ENCODE results near the gene SYT3. TPM values are rescaled to one million over a fixed set of nuclear protein-coding genes. Genes with fewer than 3 reads are reported as not detected.
"Not testable (repeated sequence)": the region's sequence is repeated elsewhere in the genome, so short reads cannot be mapped to it uniquely, and the experiment has no call there.

SYT3 gene
- polyA plus RNA-seq, 1 donor (not counting 4 experiments of a cell fraction or from before 2014, with no cell fraction given): not detected

DNA sequence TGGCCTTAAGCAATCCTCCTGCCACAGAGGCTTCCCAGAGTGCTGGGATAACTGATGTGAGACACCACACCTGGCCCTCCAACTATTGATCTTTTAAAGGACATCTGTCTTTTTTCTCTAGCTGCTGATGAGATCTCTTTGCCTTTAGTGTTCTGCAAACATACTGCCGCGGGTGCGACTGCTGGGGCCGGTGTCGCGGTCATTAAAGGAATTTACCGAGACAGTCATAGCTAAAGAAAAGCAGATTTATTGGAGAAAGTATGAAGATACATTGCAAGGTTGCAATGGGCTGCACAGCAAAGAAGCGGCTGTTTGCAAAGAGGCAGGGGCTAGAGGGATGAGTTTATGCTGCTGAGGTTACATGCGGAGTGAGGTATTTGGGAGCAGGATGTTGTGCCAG, 40.3 kb downstream of the SYT3 start:
- Histone ChIP-seq H3K4me3 (ENCODE audit: control insufficient read depth in 2 of 3, extremely low read depth in 1 of 3, insufficient read depth in 2 of 3, low read depth in 1 of 3, low read length in 3 of 3) (no peak overlapping the region), H4K20me1 (ENCODE audit: control insufficient read depth, extremely low read depth, insufficient read depth, low read length) (no peaks in the 10 kb centered on the region), H3K27me3 (ENCODE audit: control insufficient read depth, extremely low read depth, insufficient read depth, low read length) (no peaks in the 10 kb centered on the region), H3K4me2 (ENCODE audit: control insufficient read depth, extremely low read depth, insufficient read depth, low read depth, low read length) (no peak overlapping the region), H3K4me1 (ENCODE audit: control insufficient read depth, extremely low read depth, insufficient read depth, low read length) (no peaks in the 10 kb centered on the region), H2AFZ (ENCODE audit: control insufficient read depth, low read length) (no peak overlapping the region), H3K36me3 (ENCODE audit: control insufficient read depth in 2 of 2, extremely low read depth in 1 of 2, insufficient read depth in 2 of 2, low read length in 2 of 2) (no peaks in the 10 kb centered on the region), H3K79me2 (ENCODE audit: control insufficient read depth, insufficient read depth, low read length) (no peaks in the 10 kb centered on the region), H3K9me3 (ENCODE audit: control insufficient read depth, low read depth, low read length) (no peaks in the 10 kb centered on the region), H3K27ac (ENCODE audit: control insufficient read depth, insufficient read depth, low read length) (no peak overlapping the region), H3K9me1 (ENCODE audit: control insufficient read depth, extremely low read depth, insufficient read depth, low read length) (no peaks in the 10 kb centered on the region), H3K9ac (ENCODE audit: control insufficient read depth, extremely low read depth, insufficient read depth, low read length) (no peak overlapping the region)
- no peak for DNase-seq (ENCODE audit: low read depth, low spot score)
- TF ChIP-seq EZH2 (IDR thresholded peaks at IDR 0.05; ENCODE audit: low read length): no peak
- TF ChIP-seq, protein P1, sequence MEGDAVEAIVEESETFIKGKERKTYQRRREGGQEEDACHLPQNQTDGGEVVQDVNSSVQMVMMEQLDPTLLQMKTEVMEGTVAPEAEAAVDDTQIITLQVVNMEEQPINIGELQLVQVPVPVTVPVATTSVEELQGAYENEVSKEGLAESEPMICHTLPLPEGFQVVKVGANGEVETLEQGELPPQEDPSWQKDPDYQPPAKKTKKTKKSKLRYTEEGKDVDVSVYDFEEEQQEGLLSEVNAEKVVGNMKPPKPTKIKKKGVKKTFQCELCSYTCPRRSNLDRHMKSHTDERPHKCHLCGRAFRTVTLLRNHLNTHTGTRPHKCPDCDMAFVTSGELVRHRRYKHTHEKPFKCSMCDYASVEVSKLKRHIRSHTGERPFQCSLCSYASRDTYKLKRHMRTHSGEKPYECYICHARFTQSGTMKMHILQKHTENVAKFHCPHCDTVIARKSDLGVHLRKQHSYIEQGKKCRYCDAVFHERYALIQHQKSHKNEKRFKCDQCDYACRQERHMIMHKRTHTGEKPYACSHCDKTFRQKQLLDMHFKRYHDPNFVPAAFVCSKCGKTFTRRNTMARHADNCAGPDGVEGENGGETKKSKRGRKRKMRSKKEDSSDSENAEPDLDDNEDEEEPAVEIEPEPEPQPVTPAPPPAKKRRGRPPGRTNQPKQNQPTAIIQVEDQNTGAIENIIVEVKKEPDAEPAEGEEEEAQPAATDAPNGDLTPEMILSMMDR (optimal IDR thresholded peaks at IDR 0.05 in 1 of 3, IDR thresholded peaks at IDR 0.05 in 1 of 3, conservative IDR thresholded peaks at IDR 0.05 in 1 of 3; ENCODE audit: extremely low read depth in 1 of 3, insufficient read depth in 2 of 3, low read length in 3 of 3): no peak
- no peak for FAIRE-seq
- dilution Hi-C loops (cut with MboI; ENCODE audit: extremely low pct_ligation_motif_present, low sequenced_read_pairs): no loop called here

DNA sequence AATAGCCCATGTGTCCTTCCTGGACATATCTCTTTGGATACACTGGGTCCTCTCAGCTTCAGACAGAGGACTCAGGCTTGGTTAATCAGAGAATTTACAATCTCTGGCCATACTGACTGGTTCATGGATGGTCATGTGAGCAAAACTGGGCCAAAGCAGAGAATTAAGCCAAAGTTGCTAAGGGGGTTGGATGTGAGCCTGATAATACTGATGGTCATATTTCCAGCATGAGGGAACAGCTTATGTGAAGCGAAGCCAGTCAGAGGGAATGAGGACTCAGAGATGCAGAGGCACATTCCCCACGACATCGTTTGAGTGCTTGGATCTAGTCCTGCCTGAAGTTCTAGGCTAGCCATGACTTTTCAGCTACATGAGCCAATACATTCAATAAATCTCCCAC, 49.5 kb downstream of the SYT3 start:
- Histone ChIP-seq H4K20me1 (ENCODE audit: control insufficient read depth, extremely low read depth, insufficient read depth, low read length) (no peaks in the 10 kb centered on the region), H3K79me2 (ENCODE audit: control insufficient read depth, insufficient read depth, low read length) (no peaks in the 10 kb centered on the region), H3K9me3 (ENCODE audit: control insufficient read depth, low read depth, low read length) (no peaks in the 10 kb centered on the region), H3K9me1 (ENCODE audit: control insufficient read depth, extremely low read depth, insufficient read depth, low read length) (no peaks in the 10 kb centered on the region), H2AFZ (ENCODE audit: control insufficient read depth, low read length) (no peak overlapping the region), H3K27me3 (ENCODE audit: control insufficient read depth, extremely low read depth, insufficient read depth, low read length) (no peaks in the 10 kb centered on the region), H3K4me1 (ENCODE audit: control insufficient read depth, extremely low read depth, insufficient read depth, low read length) (no peaks in the 10 kb centered on the region), H3K4me3 (ENCODE audit: control insufficient read depth in 2 of 3, extremely low read depth in 1 of 3, insufficient read depth in 2 of 3, low read depth in 1 of 3, low read length in 3 of 3) (no peak overlapping the region), H3K36me3 (ENCODE audit: control insufficient read depth in 2 of 2, extremely low read depth in 1 of 2, insufficient read depth in 2 of 2, low read length in 2 of 2) (no peaks in the 10 kb centered on the region), H3K27ac (ENCODE audit: control insufficient read depth, insufficient read depth, low read length) (no peak overlapping the region), H3K9ac (ENCODE audit: control insufficient read depth, extremely low read depth, insufficient read depth, low read length) (no peak overlapping the region), H3K4me2 (ENCODE audit: control insufficient read depth, extremely low read depth, insufficient read depth, low read depth, low read length) (no peak overlapping the region)
- TF ChIP-seq EZH2 (IDR thresholded peaks at IDR 0.05; ENCODE audit: low read length): no peak
- TF ChIP-seq, protein P1 (optimal IDR thresholded peaks at IDR 0.05 in 1 of 3, IDR thresholded peaks at IDR 0.05 in 1 of 3, conservative IDR thresholded peaks at IDR 0.05 in 1 of 3; ENCODE audit: extremely low read depth in 1 of 3, insufficient read depth in 2 of 3, low read length in 3 of 3): no peak
- dilution Hi-C loops (cut with MboI; ENCODE audit: extremely low pct_ligation_motif_present, low sequenced_read_pairs): no loop called here
- no peak for FAIRE-seq
- DNase-seq (ENCODE audit: low read depth, low spot score): no peak

DNA sequence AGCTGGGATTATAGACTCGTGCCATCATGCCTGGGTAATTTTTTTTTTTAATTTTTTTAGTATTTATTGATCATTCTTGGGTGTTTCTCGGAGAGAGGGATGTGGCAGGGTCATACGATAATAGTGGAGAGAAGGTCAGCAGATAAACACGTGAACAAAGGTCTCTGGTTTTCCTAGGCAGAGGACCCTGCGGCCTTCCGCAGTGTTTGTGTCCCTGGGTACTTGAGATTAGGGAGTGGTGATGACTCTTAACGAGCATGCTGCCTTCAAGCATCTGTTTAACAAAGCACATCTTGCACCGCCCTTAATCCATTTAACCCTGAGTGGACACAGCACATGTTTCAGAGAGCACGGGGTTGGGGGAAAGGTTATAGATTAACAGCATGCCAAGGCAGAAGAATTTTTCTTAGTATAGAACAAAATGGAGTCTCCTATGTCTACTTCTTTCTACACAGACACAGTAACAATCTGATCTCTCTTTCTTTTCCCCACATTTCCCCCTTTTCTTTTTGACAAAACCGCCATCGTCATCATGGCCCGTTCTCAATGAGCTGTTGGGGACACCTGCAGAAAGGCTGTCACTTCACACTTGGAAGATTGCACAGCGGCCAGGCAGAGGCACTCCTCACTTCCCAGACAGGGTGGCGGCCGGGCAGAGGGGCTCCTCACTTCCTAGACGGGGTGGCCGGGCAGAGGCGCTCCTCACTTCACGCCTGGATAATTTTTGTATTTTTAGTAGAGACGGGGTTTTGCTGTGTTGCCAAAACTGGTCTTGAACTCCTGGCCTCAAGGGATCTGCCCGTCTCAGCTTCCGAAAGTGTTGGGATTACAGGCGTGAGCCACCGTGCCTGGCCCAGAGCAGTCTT, 57.7 kb downstream of the SYT3 start:
- H4K20me1 ChIP-seq (ENCODE audit: control insufficient read depth, extremely low read depth, insufficient read depth, low read length); H3K9me1 ChIP-seq (ENCODE audit: control insufficient read depth, extremely low read depth, insufficient read depth, low read length); H3K27ac ChIP-seq (ENCODE audit: control insufficient read depth, insufficient read depth, low read length); H3K4me1 ChIP-seq (ENCODE audit: control insufficient read depth, extremely low read depth, insufficient read depth, low read length); H3K4me2 ChIP-seq (ENCODE audit: control insufficient read depth, extremely low read depth, insufficient read depth, low read depth, low read length); H3K79me2 ChIP-seq (ENCODE audit: control insufficient read depth, insufficient read depth, low read length); H3K4me3 ChIP-seq (ENCODE audit: control insufficient read depth in 2 of 3, extremely low read depth in 1 of 3, insufficient read depth in 2 of 3, low read depth in 1 of 3, low read length in 3 of 3); dilution Hi-C loops (cut with MboI; ENCODE audit: extremely low pct_ligation_motif_present, low sequenced_read_pairs); H3K36me3 ChIP-seq (ENCODE audit: control insufficient read depth in 2 of 2, extremely low read depth in 1 of 2, insufficient read depth in 2 of 2, low read length in 2 of 2); FAIRE-seq; H3K9ac ChIP-seq (ENCODE audit: control insufficient read depth, extremely low read depth, insufficient read depth, low read length); H3K9me3 ChIP-seq (ENCODE audit: control insufficient read depth, low read depth, low read length); DNase-seq (ENCODE audit: low read depth, low spot score); H3K27me3 ChIP-seq (ENCODE audit: control insufficient read depth, extremely low read depth, insufficient read depth, low read length); H2AFZ ChIP-seq (ENCODE audit: control insufficient read depth, low read length): not testable (repeated sequence)
